ENCODE measurements around the gene ARID3C. TPM values are rescaled to one million over a fixed set of nuclear protein-coding genes. Genes with fewer than 3 reads are reported as not detected.
A peak's percentile ranks its signal among the peaks of the same experiment; 100 is the strongest.

Gene ARID3C
- total RNA-seq, 2 donors from 2014 or later = not detected

GRCh38 chr9:34607331-34607730, 21.5 kb downstream of the ARID3C start:
- intact Hi-C loops (cut with DNase I) = no loop called here

GRCh38 chr9:34606905-34607304, 22.0 kb downstream of the ARID3C start:
- intact Hi-C loops (cut with DNase I) = no loop called here
- no peaks in the 10 kb centered on the region for H3K36me3 ChIP-seq (replicated peaks in 1 of 2; ENCODE audit: insufficient read depth in 1 of 2, low read depth in 2 of 2)
- TF ChIP-seq POLR2A (IDR thresholded peaks at IDR 0.05) (no peak), CTCF (IDR thresholded peaks at IDR 0.05) (no peak)
- H3K4me1 ChIP-seq = peaks cover 13% of the 10 kb centered on the region
- WGBS, 2 donors = 73 to 76% methylated on average over 3 of the region's 3 CpGs
- no peaks in the 10 kb centered on the region for H3K27me3 ChIP-seq
- no peak overlapping the region for H3K27ac ChIP-seq
- no peak for ATAC-seq
- H3K9me3 ChIP-seq = no peaks in the 10 kb centered on the region
- DNase-seq = no peak
- no peak overlapping the region for H3K4me3 ChIP-seq

More at GRCh38 chr9:34607331-34607730, 21.5 kb downstream of the ARID3C start:
- DNase-seq (no peak), ATAC-seq (no peak)
- Histone ChIP-seq H3K27ac (no peak overlapping the region), H3K4me3 (no peak overlapping the region), H3K4me1 (peaks cover 15% of the 10 kb centered on the region), H3K36me3 (replicated peaks in 1 of 2; ENCODE audit: insufficient read depth in 1 of 2, low read depth in 2 of 2) (no peaks in the 10 kb centered on the region), H3K9me3 (no peaks in the 10 kb centered on the region), H3K27me3 (no peaks in the 10 kb centered on the region)
- TF ChIP-seq POLR2A (IDR thresholded peaks at IDR 0.05) (no peak), CTCF (IDR thresholded peaks at IDR 0.05) (no peak)
- 41 to 48% methylated on average over 2 of the region's 2 CpGs for WGBS, 2 donors

GRCh38 chr9:34606190-34606589, 22.7 kb downstream of the ARID3C start:
- peaks cover 9% of the 10 kb centered on the region for H3K4me1 ChIP-seq
- DNase-seq (no peak), ATAC-seq (no peak)
- no peaks in the 10 kb centered on the region for H3K9me3 ChIP-seq
- intact Hi-C loops (cut with DNase I) = no loop called here
- no peaks in the 10 kb centered on the region for H3K27me3 ChIP-seq
- TF ChIP-seq POLR2A (IDR thresholded peaks at IDR 0.05) = no peak
- no peak overlapping the region for H3K4me3 ChIP-seq
- H3K36me3 ChIP-seq (replicated peaks in 1 of 2; ENCODE audit: insufficient read depth in 1 of 2, low read depth in 2 of 2) = no peaks in the 10 kb centered on the region
- H3K27ac ChIP-seq = no peak overlapping the region

- no peaks in the 10 kb centered on the region for H3K9me3 ChIP-seq
- H3K4me3 ChIP-seq = no peak overlapping the region
- ATAC-seq = peak; percentile 90
Observed at GRCh38 chr9:34603610-34604231, 25.1 kb downstream of the ARID3C start.

GRCh38 chr9:34601937-34602573, 26.8 kb downstream of the ARID3C start:
- Histone ChIP-seq H3K9me3 (no peaks in the 10 kb centered on the region), H3K36me3 (replicated peaks in 1 of 2; ENCODE audit: insufficient read depth in 1 of 2, low read depth in 2 of 2) (no peaks in the 10 kb centered on the region), H3K27ac (no peak overlapping the region), H3K27me3 (no peaks in the 10 kb centered on the region), H3K4me3 (no peak overlapping the region), H3K4me1 (no peaks in the 10 kb centered on the region)
- DNase-seq (no peak), ATAC-seq (no peak)
- TF ChIP-seq CTCF (IDR thresholded peaks at IDR 0.05) (no peak), POLR2A (IDR thresholded peaks at IDR 0.05) (no peak)
- WGBS, 2 donors = 51 to 52% methylated on average over 6 of the region's 6 CpGs
- intact Hi-C loops (cut with DNase I) = no loop called here

More at GRCh38 chr9:34603610-34604231, 25.1 kb downstream of the ARID3C start:
- no peaks in the 10 kb centered on the region for H3K4me1 ChIP-seq
- TF ChIP-seq POLR2A (IDR thresholded peaks at IDR 0.05) = no peak
- TF ChIP-seq CTCF (IDR thresholded peaks at IDR 0.05) = peak; percentile 54 to 88 (median 83)
- no peaks in the 10 kb centered on the region for H3K36me3 ChIP-seq (replicated peaks in 1 of 2; ENCODE audit: insufficient read depth in 1 of 2, low read depth in 2 of 2)
- no peak overlapping the region for H3K27ac ChIP-seq
- intact Hi-C loops (cut with DNase I) = no loop called here
- 54 to 55% methylated on average over 4 of the region's 4 CpGs for WGBS, 2 donors
- DNase-seq = peak; percentile 80 to 90 (median 83)
- H3K27me3 ChIP-seq = no peaks in the 10 kb centered on the region

All from body of pancreas (tissue), 4 donors.